Esophagus mucosa (tissue), 1 donor: ENCODE measurements around the gene DPY19L2. TPM values are rescaled to one million over a fixed set of nuclear protein-coding genes. Genes with fewer than 3 reads are reported as not detected.
A peak's percentile ranks its signal among the peaks of the same experiment; 100 is the strongest.
"Not testable (repeated sequence)": the region's sequence is repeated elsewhere in the genome, so short reads cannot be mapped to it uniquely, and the experiment has no call there.

Source experiments
- ATAC-seq: fragments of 200-7000 bp; cut with Tn5 transposase; one replicate; pipeline ENCODE4 v1.9.1; 2020
- total RNA-seq: library from RNA; stranded (reverse); gene quantifications from one replicate; pipeline ENCODE4 v1.2.4, GENCODE V29; 2023
- donor health status: DM: yes; HTN: yes; CAD: no.

The DPY19L2 gene
- total RNA-seq, result 0.80 TPM

- ATAC-seq, result peak; percentile 61
Observed at GRCh38 chr12:63668028-63668799, at the start of gene DPY19L2. DPY19L2 (minus strand) TSS chr12:63668493; CDS start chr12:63668393, 100 bp downstream.

- ATAC-seq, result not testable (repeated sequence)
Observed at GRCh38 chr12:63716891-63717290, 48.6 kb upstream of the DPY19L2 start.

DNA sequence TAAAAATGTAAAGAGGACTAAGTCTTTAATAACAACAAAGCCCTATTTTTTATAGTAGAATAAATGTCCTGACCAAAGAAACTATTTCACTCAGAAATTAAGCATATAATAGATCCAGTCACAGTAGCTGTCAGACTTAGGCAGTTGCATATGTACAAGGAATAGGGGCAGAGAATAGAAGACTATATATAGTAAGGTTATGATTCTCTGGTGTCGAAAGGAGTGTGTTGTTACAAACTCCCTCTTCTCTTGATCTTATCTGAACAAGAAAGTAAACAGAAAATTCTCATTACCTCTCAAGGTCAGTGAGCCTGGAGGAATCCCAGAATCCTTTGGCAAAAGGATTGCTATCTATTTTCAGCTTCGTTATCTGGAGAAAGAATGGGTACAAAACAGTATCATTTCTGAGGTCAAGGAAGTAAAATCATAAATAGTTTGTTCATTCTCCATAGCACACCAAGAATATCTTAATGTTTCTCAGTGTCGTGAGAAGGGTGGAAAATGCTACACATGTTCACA, 46.9 kb upstream of the DPY19L2 start:
- ATAC-seq, result not testable (repeated sequence)

DNA sequence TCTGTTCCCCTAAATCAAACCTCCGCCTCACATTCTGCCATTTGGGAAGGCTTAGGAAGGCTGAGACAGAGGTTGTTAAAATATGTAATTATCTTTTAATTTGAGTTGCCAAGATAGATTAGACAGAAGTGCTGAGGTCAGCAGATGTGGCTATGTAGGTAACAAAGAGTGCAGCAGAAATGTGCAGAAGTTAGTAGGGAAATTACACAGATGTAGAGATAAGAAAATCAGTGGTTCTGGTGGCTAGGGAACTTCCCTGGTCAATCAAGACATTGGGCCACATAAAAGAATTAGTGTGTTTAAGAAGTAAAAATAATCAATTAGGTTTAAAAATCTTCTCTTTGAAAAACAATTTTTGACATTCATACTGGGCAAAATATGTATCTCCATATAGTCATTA, 46.1 kb upstream of the DPY19L2 start:
- ATAC-seq, result not testable (repeated sequence)

- not testable (repeated sequence) for ATAC-seq
Observed at GRCh38 chr12:63713681-63714075, 45.4 kb upstream of the DPY19L2 start.

DNA sequence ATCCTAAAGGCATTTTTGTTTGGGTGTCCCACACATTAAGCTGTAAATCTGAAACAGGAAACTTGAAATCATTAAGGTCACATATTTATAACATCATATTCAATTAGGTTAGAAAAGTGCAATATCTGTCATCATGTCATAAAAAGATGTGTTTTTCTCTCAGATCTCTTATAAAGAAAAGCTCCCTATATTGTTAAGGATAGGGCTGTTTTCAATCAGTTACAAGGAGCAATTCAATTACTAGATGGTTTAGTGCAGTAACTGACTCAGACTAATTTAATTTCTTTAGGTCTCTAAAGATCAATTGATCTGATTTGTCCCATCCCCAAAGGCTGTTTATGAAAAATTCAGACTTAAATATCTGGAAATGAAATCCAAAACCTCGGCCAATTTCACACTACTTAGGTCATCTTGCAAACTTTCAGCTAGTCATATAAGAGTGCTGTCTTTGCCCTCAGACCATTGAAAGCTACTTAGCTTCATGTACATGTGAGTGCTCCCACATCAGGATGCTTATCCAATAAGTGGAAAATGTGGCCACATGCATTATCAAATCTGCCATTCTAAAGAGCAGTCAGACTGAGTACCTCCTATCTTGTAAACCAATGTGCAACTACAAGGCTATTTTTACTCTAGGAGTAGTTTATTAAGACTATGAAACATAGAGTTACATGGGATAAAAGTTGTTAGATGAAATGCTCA, 44.8 kb upstream of the DPY19L2 start:
- not testable (repeated sequence) for ATAC-seq

DNA sequence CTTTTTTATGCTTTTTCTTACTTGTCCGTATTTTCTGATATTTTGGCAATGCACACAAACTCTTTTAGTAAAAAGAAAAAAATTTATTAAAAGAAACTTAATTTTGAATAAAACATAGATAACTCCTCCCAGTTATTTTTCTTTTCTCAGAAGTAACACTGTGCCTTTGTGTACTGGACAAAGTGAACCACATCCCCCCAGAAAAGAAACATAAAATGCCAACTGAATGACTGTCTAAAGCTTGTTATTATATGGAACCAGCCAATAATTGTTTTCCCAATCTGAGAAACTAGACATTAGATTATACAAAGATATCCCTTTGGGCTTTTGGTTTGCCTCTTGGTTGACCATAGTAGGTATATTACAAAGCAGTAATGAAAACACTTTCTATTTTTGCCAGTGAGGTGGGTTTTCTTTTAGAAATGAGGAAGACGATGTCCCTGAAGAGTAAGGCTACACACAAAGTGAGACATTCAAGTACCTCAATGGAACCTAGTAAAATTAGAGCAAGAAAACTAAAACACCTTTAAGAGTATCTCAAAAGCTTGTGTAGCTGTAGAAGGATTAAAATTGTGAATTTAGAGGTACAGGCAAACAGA, 44.2 kb upstream of the DPY19L2 start:
- ATAC-seq, result not testable (repeated sequence)

DNA sequence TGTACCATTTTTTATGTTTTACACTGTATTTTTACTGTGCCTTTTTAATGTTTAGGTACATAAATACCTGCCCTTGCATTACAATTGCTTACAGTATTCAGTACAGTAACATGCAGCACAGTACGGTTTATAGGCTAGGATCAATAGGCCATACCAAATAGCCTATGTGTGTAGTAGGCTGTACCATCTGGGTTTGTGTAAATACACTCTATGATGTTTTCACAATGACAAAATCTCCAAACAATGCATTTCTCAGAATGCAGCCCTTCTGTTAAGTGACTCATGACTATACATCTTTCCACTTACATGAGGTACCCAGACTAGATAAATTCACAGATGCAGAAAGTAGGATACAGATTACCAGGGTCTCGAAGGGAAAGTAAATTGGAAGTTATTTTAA, 43.0 kb upstream of the DPY19L2 start:
- not testable (repeated sequence) for ATAC-seq

DNA sequence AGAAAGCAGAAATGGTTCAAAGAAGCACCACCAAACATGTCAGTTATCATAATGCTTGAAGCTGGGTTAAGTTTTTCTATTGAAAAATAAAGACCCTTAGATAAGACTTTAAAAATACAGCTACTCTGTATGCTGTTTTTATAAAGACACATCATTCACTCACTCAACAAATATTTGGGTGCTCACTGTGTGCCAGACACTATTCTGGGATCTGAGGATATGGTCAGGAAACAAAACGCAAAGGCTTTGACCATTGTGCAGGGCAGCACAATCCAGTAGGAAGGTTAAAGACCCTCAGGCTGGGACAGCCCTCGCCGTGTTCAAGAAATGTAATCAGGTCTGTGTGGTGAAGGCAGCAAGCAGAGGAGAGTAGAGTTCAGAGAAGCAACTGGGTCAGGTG, 38.0 kb upstream of the DPY19L2 start:
- ATAC-seq, result no peak

- not testable (repeated sequence) for ATAC-seq
Observed at GRCh38 chr12:63699678-63700382, 31.5 kb upstream of the DPY19L2 start.

- not testable (repeated sequence) for ATAC-seq
Observed at GRCh38 chr12:63699011-63699410, 30.7 kb upstream of the DPY19L2 start.

GRCh38 chr12:63690837-63691236, 22.5 kb upstream of the DPY19L2 start:
- ATAC-seq, result not testable (repeated sequence)

GRCh38 chr12:63689141-63689540, 20.8 kb upstream of the DPY19L2 start:
- ATAC-seq, result not testable (repeated sequence)

DNA sequence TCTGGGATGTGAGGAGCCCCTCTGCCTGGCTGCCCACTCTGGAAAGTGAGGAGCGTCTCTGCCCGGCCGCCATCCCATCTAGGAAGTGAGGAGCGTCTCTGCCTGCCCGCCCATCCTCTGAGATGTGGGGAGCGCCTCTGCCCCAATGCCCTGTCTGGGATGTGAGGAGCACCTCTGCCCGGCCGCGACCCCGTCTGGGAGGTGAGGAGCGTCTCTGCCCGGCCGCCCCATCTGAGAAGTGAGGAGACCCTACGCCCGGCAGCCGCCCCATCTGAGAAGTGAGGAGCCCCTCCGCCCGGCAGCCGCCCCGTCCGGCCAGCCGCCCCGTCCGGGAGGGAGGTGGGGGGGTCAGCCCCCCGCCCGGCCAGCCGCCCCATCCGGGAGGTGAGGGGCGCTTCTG, 18.3 kb upstream of the DPY19L2 start:
- ATAC-seq, result not testable (repeated sequence)

DNA sequence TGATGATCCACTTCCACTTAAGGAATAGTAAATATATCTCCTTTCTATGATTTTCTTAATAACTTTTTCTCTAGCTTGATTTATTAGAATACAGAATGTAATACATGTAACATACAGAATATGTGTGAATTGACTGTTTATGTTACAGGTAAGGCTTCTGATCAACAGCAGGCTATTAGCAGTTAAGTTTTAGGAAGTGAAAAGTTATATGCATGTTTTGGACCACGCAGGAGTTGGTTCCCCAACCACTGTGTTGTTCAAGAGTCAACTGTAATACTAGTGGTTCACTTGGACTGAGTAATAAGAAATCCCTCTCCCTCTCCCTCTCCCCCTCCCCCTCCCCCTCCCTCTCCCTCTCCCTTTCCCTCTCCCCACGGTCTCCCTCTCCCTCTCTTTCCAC, 17.5 kb upstream of the DPY19L2 start:
- ATAC-seq, result not testable (repeated sequence)

- not testable (repeated sequence) for ATAC-seq
Observed at GRCh38 chr12:63682617-63683016, 14.3 kb upstream of the DPY19L2 start.

DNA sequence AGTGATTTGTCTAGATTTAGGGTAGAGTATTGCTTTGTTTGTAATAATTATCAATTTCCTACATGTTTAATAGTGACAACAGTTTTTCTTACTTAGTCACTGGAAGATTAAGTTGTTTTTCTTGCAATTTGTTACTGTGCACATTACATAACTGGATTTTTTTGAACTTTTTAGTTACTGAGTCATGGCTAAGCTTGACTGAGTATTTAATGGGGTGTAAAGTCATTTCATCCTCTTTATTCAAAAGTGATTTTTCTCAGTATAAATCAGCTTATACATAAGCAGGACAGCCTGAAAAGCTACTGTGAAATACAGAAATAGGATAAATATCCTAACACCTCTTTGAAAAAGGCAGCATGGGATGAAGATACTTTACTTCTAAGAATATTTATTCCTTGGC, 12.5 kb upstream of the DPY19L2 start:
- ATAC-seq, result not testable (repeated sequence)

DNA sequence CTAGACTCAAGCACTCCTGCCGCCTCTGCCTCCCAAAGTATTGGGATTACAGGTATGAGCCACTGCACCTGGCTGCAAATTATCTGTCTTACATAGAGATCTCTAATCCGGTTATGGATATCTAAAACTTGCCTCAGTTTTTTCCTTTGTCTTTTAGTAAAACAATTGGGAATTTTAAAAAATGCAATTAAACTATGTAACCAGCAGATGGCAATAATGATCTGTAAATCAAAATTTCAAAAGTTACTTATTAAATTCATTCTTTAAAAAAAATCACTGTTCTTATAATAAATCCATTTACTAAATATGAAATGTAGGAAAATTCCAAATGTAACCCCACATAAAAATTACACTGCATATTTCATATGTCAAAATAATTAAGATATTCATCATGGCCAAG, 4.3 kb upstream of the DPY19L2 start:
- not testable (repeated sequence) for ATAC-seq

- not testable (repeated sequence) for ATAC-seq
Observed at GRCh38 chr12:63669936-63670335, 1.6 kb upstream of the DPY19L2 start.

GRCh38 chr12:63669427-63669826, 1.1 kb upstream of the DPY19L2 start:
- ATAC-seq, result not testable (repeated sequence)

- not testable (repeated sequence) for ATAC-seq
Observed at GRCh38 chr12:63668800-63669365, 590 bp upstream of the DPY19L2 start.

- ATAC-seq, result not testable (repeated sequence)
Observed at GRCh38 chr12:63663005-63663404, 5.3 kb downstream of the DPY19L2 start.
